GM19193 (cell line): ENCODE results near the gene ANKIB1.

ENCODE experiments used
- POLR2A ChIP-seq: IDR thresholded peaks from 4 replicates; pipeline ENCODE4 v1.6.1; 2011; ENCODE audit not compliant: insufficient read depth, insufficient read length; ENCODE audit errors: extremely low read depth

Gene ANKIB1

DNA sequence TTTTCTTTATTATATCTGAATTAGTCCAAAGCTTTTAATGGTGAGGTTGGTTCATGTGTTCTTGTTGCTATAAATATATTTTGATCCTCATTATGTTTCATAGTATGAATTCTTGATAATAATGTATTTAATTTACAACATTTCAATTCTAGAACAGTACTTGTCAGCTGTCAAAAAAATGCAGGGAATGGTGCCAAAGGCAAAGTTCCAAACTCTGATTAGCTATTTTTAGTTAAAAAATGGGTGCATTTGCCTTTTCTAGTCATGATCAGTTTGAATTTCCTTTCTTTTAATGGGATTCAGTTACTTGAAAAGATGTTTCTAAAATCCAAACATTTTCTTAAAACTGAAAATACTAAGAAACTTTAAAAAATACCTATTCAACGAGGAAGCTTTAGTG is 49.6 kb downstream of the ANKIB1 start:
- TF ChIP-seq POLR2A, result no peak

DNA sequence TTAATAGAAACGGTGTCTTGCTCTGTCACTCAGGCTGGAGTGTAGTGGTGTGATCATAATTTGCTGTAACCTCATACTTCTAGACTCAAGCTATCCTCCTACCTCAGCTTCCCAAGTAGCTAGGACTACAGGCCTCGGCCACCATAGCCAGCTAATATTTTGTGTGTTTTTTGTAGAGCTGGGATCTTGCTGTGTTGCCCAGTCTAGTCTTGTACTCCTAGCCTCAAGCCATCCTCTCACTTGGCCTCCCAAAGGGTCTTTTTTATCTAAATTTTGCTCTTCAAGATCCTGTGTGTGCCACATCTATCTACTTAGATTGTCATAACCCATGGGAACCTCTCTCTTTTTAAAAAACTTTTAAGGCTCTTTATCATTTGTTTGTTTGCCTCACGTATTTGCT is 50.5 kb downstream of the ANKIB1 start:
- no peak for TF ChIP-seq POLR2A

DNA sequence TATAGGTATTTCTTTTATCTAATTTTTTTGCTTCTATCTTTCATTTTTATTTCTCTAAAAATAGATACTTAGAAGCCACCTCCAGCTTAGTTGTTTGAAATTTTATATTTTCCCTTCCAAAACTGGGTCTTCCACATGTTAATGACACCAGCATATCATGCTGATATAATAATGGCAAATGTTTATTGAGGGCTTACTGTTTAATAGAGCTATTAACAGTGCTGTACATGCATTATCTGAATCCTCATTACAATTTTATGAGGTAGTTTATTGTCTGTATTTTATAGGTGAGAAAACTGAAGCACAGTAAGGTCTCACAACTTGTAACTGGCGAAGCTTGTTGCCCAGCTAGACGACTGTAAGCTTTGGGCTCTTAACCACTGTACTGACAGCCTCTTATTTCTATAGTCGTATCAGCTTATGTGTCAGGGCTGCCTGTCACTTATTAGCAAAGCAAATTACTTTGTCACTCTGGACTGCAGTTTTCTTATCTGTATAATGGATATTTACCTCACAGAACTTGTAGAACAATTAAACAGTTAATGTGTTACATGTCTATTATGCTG is 51.2 kb downstream of the ANKIB1 start:
- TF ChIP-seq POLR2A, result no peak

DNA sequence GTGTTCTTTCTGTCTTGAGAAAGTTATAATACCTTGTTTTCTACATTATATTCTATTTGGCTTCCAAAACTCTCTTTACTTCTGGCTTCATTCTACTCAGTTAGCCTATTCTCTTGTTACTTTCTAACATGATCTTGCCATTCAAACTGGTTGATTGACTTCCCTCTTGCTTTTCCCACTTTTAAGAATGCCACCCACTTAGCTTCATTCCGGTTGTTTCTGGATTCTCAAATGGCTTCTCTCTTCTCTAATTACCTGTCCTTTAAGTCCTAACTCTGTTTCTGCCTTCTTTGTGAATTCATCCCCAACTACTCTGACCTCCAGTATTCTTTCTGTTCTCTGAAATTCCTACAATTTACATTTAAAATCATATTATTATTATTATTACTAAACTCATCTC is 52.0 kb downstream of the ANKIB1 start:
- no peak for TF ChIP-seq POLR2A

DNA sequence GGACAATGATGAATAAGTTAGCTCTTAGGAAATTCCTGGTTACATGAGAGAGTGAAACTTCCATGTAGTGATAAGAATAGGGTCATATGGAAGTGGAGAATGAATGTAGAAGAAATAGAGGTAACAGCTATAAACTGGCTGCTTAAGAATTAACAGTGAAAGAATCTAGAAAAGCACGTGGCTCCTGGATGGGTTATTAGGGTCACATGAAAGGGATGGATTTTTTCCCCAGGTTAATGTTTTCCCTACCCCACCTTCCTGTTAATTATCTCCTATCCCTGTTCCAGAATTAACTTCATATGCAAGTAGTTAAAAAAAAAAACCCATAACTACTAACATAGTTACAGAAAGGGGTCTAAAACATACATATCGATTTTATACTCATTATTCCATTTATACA is 58.0 kb downstream of the ANKIB1 start:
- no peak for TF ChIP-seq POLR2A

DNA sequence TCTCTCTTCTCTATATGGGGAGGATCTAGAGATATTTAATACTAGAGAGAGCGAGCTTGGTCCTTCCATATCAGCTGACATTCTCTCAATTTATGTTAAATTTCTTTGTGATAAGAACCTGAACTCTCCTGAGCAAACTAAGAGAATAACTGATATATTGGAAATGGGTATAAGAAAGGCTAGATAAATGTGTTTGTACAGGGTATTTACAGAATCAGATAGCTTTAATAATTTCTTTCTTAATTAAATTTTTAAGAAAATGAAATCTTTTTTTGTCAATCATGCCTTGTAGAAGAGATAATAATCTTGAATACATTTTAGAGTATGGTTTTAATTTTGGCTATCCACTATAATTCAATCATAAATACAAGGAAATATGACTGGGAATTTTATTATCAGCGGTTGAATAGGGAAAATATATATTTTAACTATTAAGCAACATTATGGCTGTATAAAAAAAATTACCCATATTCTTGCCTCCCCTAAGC is 58.7 kb downstream of the ANKIB1 start:
- no peak for TF ChIP-seq POLR2A

DNA sequence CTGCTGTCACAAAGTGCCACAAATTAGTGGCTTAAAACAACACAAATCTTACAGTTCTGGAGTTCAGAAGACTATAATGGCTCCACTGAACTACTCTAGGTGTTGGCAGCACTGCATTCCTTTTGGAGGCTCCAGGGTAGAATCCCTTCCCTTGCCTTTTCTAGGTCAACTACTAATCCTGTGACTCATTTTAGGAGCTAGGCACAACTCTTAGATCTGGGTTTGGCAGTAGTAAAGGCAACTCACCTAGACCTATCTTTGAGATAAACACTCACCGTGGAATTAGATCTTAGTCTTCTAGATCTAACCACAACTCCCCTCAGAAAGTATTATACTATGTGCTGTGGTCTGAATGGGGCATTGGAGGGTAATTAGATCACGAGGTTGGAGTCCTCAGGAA is 60.4 kb downstream of the ANKIB1 start:
- TF ChIP-seq POLR2A, result no peak

DNA sequence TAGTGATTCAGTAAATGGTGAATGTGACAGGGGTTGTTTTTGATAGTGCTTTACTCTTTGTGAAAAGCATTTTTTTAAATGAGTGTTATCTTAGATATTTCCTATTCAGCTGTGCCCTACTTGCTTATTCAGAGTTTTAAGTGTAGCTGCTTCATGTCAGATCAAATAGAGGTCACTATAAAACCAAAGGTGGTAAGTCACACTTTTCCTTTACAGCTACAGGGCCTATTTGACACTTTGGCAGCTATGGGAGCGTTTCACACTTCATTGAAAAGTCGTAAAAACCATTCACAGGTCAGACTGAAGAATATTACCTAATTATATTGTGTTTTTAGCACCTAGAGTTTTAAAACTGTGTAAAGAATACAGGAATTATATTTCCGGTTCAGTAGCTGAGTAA is 67.3 kb downstream of the ANKIB1 start:
- TF ChIP-seq POLR2A, result no peak

DNA sequence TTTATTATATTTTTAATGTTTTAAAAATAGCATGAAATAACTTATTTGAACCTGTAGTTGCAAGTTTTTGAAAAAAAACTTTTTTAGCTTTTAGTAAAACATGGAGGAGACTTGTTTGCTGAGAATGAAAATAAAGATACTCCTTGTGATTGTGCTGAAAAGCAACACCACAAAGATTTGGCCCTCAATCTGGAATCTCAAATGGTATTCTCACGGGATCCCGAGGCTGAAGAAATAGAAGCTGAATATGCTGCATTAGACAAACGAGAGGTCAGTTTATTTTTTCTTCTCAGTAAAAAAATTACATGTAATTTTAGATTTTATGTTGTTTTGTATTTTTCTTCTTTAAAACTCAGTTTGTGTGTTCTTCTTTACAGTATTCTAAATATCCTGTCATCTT is 73.5 kb downstream of the ANKIB1 start:
- TF ChIP-seq POLR2A, result no peak

DNA sequence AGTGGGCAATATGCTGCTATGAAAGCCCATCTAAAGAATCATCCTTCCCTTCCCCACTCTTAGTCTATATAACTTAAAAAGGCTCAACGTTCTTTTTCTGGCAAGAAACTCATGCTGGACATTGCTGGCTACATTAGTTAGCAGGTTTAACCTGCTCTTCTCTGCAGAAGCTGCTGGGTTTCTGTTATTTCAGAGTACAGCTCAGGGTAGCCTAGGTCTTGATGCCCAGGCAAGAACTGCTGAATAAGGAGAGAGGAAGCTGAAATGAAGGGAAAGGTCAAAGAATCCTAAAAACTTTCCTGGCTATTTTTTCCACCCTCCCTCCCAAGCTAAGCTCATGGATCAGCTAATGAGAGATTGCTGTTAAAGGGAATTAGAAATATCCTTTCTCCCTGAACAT is 79.4 kb downstream of the ANKIB1 start:
- no peak for TF ChIP-seq POLR2A

DNA sequence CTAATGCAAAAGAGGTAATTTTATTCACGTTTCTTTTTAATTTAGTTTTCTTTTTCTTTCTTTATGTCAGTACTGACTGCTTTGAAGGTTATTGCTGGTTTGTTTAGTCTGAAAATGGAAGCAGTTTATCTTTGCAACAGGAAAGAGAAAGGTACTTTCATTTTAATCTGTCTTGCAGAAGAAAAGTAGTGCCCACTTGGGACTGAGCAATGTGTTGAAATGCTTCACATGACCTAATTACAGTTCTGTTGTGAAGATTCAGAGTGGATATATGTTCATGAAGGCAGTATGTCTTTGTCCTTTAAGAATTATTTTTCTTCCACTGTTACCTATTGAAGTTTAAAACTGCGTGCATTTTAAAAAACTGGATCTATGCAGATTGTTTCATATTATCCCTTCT is 80.1 kb downstream of the ANKIB1 start:
- no peak for TF ChIP-seq POLR2A

DNA sequence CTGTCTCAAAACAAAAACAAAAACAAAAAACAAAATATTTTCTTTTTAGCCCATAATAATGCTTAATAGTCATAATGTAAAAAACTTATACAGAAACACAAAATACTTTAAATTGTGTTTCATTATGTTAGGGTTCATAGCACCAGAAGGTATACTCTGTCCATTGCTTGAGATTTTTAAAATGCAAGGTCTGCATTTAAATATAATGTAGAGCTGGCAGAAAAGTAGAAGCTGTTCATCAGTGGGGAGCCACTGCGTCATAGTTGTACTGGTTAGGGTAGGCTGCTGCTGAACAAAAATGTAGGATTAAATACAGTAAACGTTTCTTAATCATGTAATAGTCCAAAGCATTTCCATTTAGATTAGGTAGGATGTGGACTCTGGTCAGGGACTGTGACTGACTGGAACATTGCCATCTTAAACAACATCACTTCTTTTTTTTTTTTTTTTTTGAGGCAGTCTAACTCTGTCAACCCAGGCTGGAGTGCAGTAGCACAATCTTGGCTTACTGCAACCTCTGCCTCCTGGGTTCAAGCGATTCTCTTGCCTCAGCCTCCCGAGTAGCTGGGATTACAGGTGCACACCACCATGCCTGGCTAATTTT is 85.2 kb downstream of the ANKIB1 start:
- no peak for TF ChIP-seq POLR2A

DNA sequence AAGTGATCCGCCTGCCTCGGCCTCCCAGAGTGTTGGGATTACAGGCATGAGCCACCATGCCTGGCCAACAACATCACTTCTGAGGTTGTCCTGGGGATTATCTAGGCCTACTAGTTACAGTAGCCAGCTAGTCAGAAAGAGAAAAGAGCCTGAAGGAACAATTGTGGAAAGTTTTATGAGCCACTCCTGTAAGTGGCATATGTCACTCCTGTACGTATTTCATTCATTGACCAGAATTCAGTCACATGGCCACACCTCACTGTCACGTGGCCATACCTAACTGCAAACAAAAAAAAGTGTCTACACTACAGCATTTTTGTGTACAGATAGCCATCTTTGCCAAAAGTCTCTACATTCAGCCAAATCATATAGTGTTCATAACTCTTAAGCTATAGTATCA is 85.7 kb downstream of the ANKIB1 start:
- no peak for TF ChIP-seq POLR2A

DNA sequence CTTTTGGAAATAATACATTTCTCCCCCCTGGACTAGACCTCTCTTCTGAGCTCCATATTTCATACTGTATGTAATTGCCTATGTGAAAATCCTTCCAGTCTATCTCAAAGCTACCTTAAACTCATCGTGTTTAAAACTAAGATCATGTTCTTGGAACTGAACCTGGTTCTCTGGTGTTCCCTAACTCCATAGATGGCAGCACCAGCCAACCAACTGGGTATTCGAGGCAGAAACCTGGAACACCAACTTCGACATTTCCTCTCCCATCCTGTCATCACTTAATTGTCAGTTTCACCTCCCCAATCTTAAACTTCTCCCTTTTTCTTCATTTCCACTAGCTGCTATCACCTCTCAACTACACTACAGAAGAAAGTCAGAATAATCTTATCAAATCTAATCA is 87.0 kb downstream of the ANKIB1 start:
- TF ChIP-seq POLR2A, result no peak

DNA sequence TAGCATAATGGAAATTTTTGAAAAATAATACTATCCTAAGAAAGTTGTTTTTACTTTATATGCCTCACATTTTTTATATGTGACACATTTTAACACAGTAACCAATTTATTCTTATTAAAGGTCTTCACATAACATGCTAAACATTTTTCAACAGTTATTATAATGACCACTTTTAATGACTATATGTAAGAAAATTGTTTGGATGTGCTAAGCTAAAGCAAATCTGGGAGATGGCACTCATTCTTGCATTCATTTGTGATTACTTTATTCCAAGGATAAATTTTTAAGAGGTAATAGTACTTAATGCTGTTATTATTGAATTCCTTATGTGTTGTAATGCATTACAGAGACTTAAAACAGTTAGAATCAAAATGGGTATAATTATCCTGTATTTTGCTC is 88.1 kb downstream of the ANKIB1 start:
- TF ChIP-seq POLR2A, result no peak

DNA sequence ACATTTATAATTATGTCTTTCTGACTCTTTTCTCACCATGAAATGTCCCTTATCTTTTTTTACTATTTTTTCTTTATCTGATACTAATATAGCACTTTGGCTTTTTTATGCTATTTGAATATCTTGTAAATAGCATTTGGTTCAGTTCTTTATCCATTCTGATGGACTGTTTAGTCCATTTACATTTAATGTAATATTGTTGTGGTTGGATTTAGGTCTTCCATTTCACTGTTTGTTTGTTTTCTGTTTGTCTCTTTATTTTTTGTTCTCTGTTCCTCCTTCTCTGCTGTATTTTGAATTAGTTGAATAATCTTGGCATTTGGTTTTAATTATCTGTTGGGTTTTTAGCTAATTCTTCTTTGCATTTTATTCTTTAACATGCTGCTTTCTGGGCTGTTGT is 89.8 kb downstream of the ANKIB1 start:
- TF ChIP-seq POLR2A, result no peak
